Upper lobe of right lung (tissue), 1 donor: ENCODE measurements around the gene GPC4. TPM values are rescaled to one million over a fixed set of nuclear protein-coding genes. Genes with fewer than 3 reads are reported as not detected.

ENCODE experiments used
- ATAC-seq: fragments of 200-7000 bp; cut with Tn5 transposase; one replicate; pipeline ENCODE4 v1.9.1; 2020; ENCODE audit warnings: mild to moderate bottlenecking, moderate library complexity
- DNase-seq: peaks from one replicate; pipeline ENCODE4 v3.0.0-alpha.2; 2020
- H3K27ac ChIP-seq: fragments of 200-600 bp; one replicate; pipeline ENCODE4 v1.8.0; 2022
- H3K27me3 ChIP-seq: fragments of 200-600 bp; one replicate; pipeline ENCODE4 v1.8.0; 2022; ENCODE audit warnings: mild to moderate bottlenecking
- H3K36me3 ChIP-seq: fragments of 200-600 bp; one replicate; pipeline ENCODE4 v1.8.0; 2022
- H3K4me1 ChIP-seq: fragments of 200-600 bp; one replicate; pipeline ENCODE4 v1.8.0; 2022
- H3K4me3 ChIP-seq: fragments of 200-600 bp; one replicate; pipeline ENCODE4 v1.8.0; 2022; ENCODE audit warnings: mild to moderate bottlenecking
- H3K9me3 ChIP-seq: fragments of 200-600 bp; one replicate; pipeline ENCODE4 v1.8.0; 2022
- intact Hi-C: fragments of 100-400 bp; cut with DNase I; formaldehyde crosslinking; loops from one replicate; pipeline ENCODE4 v1.11.0; 2022
- total RNA-seq: library from RNA; stranded (reverse); fragmentation: NEBNext Ultra II Directional; extraction: Animal tissue kit (Norgen Biotek cat#: 25700); gene quantifications from one replicate; pipeline ENCODE4 v1.2.1, GENCODE V29; 2021
- TF ChIP-seq, protein P1 (sequence below): fragments of 200-600 bp; IDR thresholded peaks from one replicate; pipeline ENCODE4 v1.8.0; 2022; ENCODE audit warnings: antibody characterized with exemption
- donor health status: DM: no; HTN: yes; CAD: no; lungs with severe emphysema.

Gene GPC4
- total RNA-seq, 1 donor from 2014 or later: 55.5 TPM

GRCh38 chrX:133437356-133437755 is 22.1 kb upstream of the GPC4 start:
- DNase-seq (no peak), ATAC-seq (no peak)
- H3K4me1 ChIP-seq: no peaks in the 10 kb centered on the region
- H3K27ac ChIP-seq: no peak overlapping the region
- intact Hi-C loops: no loop called here
- H3K27me3 ChIP-seq: no peaks in the 10 kb centered on the region
- no peak overlapping the region for H3K4me3 ChIP-seq
- H3K36me3 ChIP-seq: no peaks in the 10 kb centered on the region
- TF ChIP-seq, protein P1, sequence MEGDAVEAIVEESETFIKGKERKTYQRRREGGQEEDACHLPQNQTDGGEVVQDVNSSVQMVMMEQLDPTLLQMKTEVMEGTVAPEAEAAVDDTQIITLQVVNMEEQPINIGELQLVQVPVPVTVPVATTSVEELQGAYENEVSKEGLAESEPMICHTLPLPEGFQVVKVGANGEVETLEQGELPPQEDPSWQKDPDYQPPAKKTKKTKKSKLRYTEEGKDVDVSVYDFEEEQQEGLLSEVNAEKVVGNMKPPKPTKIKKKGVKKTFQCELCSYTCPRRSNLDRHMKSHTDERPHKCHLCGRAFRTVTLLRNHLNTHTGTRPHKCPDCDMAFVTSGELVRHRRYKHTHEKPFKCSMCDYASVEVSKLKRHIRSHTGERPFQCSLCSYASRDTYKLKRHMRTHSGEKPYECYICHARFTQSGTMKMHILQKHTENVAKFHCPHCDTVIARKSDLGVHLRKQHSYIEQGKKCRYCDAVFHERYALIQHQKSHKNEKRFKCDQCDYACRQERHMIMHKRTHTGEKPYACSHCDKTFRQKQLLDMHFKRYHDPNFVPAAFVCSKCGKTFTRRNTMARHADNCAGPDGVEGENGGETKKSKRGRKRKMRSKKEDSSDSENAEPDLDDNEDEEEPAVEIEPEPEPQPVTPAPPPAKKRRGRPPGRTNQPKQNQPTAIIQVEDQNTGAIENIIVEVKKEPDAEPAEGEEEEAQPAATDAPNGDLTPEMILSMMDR: no peak
- no peaks in the 10 kb centered on the region for H3K9me3 ChIP-seq

GRCh38 chrX:133435544-133436124 is 20.3 kb upstream of the GPC4 start:
- Histone ChIP-seq H3K4me1 (no peaks in the 10 kb centered on the region), H3K36me3 (no peaks in the 10 kb centered on the region), H3K9me3 (no peaks in the 10 kb centered on the region), H3K27ac (no peak overlapping the region), H3K27me3 (no peaks in the 10 kb centered on the region), H3K4me3 (no peak overlapping the region)
- TF ChIP-seq, protein P1: no peak
- intact Hi-C loops: no loop called here
- DNase-seq (no peak), ATAC-seq (peak; percentile 50)

DNA sequence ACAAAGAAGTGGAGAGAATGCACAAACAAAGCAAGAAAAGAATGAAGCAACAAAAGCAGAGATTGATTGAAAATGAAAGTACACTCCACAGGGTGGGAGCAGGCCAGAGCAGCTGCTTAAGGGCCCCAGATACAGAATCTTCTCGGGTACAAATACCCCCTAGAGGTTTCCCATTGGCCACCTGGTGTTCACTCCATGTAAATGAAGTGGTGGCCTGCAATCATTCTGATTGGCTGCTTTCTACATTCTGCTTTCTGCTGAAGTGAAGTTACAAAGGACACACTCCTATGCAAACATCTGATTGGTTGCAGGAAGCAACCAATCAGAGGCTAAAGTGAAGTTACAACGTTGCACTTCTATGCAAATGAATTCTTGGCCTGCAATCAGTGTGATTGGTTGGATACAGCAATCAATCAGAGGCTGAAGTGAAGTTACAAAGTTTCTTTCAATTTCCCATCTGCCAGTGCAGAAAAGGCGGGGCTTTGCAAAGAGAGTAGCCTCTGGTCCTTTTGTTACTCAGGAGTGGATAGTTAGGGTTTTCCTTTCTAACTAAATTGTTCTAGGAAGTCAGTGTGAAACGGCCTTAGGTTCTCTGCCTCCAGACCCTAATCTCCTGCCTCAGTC is 19.0 kb upstream of the GPC4 start:
- no peak for ATAC-seq
- TF ChIP-seq, protein P1: no peak
- H3K9me3 ChIP-seq: no peaks in the 10 kb centered on the region
- no peak overlapping the region for H3K27ac ChIP-seq
- intact Hi-C loops: no loop called here
- no peaks in the 10 kb centered on the region for H3K4me1 ChIP-seq
- no peak for DNase-seq
- H3K4me3 ChIP-seq: no peak overlapping the region
- H3K27me3 ChIP-seq: no peaks in the 10 kb centered on the region
- H3K36me3 ChIP-seq: no peaks in the 10 kb centered on the region

GRCh38 chrX:133419911-133420310 is 4.6 kb upstream of the GPC4 start:
- intact Hi-C loops: no loop called here
- ATAC-seq (no peak), DNase-seq (no peak)
- no peaks in the 10 kb centered on the region for H3K36me3 ChIP-seq
- H3K4me3 ChIP-seq: no peak overlapping the region
- H3K4me1 ChIP-seq: no peaks in the 10 kb centered on the region
- TF ChIP-seq, protein P1: no peak
- no peak overlapping the region for H3K27ac ChIP-seq
- H3K9me3 ChIP-seq: no peaks in the 10 kb centered on the region
- H3K27me3 ChIP-seq: no peaks in the 10 kb centered on the region

DNA sequence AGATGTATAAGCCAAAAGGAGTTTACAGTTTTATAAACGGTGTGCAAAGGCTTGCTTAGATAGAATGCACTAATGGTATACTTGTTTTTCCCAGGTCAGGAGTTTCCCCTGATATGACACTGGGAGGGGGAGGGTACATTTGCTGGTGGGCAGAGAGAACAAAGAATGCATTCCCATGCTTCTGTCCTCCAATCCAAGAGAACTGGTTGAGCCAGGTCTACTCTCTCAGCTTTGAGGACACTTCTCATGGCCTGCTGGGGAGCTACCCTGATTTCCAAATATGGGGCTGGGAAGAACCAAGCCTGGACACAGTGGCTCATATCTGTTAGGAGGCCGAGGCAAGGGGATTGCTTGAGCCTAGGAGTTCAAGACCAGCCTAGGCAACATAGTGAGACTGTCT is 3.3 kb upstream of the GPC4 start:
- TF ChIP-seq, protein P1: no peak
- Histone ChIP-seq H3K4me1 (no peaks in the 10 kb centered on the region), H3K9me3 (no peaks in the 10 kb centered on the region), H3K27me3 (no peaks in the 10 kb centered on the region), H3K36me3 (no peaks in the 10 kb centered on the region), H3K4me3 (no peak overlapping the region), H3K27ac (no peak overlapping the region)
- ATAC-seq: no peak
- intact Hi-C loops: no loop called here
- DNase-seq: no peak

GRCh38 chrX:133417364-133417763 is 2.1 kb upstream of the GPC4 start:
- no peak overlapping the region for H3K4me3 ChIP-seq
- H3K27ac ChIP-seq: no peak overlapping the region
- H3K9me3 ChIP-seq: no peaks in the 10 kb centered on the region
- intact Hi-C loops: no loop called here
- TF ChIP-seq, protein P1: no peak
- DNase-seq (no peak), ATAC-seq (no peak)
- H3K36me3 ChIP-seq: no peaks in the 10 kb centered on the region
- H3K27me3 ChIP-seq: no peaks in the 10 kb centered on the region
- H3K4me1 ChIP-seq: no peaks in the 10 kb centered on the region
